GM12891 (cell line): ENCODE results near the gene RIOX2.
A peak's percentile ranks its signal among the peaks of the same experiment; 100 is the strongest.

Source experiments
- DNase-seq: peaks from one replicate; pipeline ENCODE4 v3.0.0; 2011; ENCODE audit warnings: low spot score; ENCODE audit not compliant: insufficient read length
- FAIRE-seq: peaks from 2 replicates; lab custom pipeline; 2011; peaks lifted over from hg19 to GRCh38; lab: Jason Lieb, UNC
- PAX5 ChIP-seq: IDR thresholded peaks from 2 replicates; pipeline ENCODE4 v1.6.1; 2011; ENCODE audit warnings: low read length, moderate library complexity, mild to moderate bottlenecking; ENCODE audit not compliant: insufficient read depth, severe bottlenecking
- POLR2A ChIP-seq: IDR thresholded peaks from 2 replicates; pipeline ENCODE4 v1.6.1; 2011; ENCODE audit warnings: low read depth, low read length, control low read depth
- POLR2AphosphoS5 ChIP-seq: IDR thresholded peaks from 2 replicates; pipeline ENCODE4 v1.6.1; 2011; ENCODE audit warnings: low read depth, low read length, control low read depth
- POU2F2 ChIP-seq: IDR thresholded peaks from 2 replicates; pipeline ENCODE4 v1.6.1; 2011; ENCODE audit warnings: low read depth, mild to moderate bottlenecking, control low read depth, low read length, moderate library complexity
- SPI1 ChIP-seq: IDR thresholded peaks from 2 replicates; pipeline ENCODE4 v1.6.1; 2011; ENCODE audit warnings: low read depth, low read length, control low read depth
- TAF1 ChIP-seq: IDR thresholded peaks from 2 replicates; pipeline ENCODE4 v1.6.1; 2011; ENCODE audit warnings: low read depth, low read length, control low read depth

The RIOX2 gene

GRCh38 chr3:97957617-97958311 is 14.5 kb downstream of the RIOX2 start:
- TF ChIP-seq SPI1 (no peak), POLR2AphosphoS5 (no peak), PAX5 (no peak), POLR2A (no peak), TAF1 (no peak), POU2F2 (no peak)
- FAIRE-seq (no peak), DNase-seq (no peak)

- no peak for TF ChIP-seq SPI1
- no peak for TF ChIP-seq POLR2AphosphoS5
- TF ChIP-seq POLR2A = no peak
- no peak for TF ChIP-seq TAF1
- no peak for TF ChIP-seq POU2F2
- no peak for TF ChIP-seq PAX5
- FAIRE-seq (peak; percentile 26), DNase-seq (no peak)
Observed at GRCh38 chr3:97956051-97956450, 16.2 kb downstream of the RIOX2 start.

GRCh38 chr3:97954228-97954827 is 17.9 kb downstream of the RIOX2 start:
- FAIRE-seq (peak; percentile 13), DNase-seq (no peak)
- TF ChIP-seq POLR2A = no peak
- TF ChIP-seq SPI1 = peak; percentile 84

DNA sequence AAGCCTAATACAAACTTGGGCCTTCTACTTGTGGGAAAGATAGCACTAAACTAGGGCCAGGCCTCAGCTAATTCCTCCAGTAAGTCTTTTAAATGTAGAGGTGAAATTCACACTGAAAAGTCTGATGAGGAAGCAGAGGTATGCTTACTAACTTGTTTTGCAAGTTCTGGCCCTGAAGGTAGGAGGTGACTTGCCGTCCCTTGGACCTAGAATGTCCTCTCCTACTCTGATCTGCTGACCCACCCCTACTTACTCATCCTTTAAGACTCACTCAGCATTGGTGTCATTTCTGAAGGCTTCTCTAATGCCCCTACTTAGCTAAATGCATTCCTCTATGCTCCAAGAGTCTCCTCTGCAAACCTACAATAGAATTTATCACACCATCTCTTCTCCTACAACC is 19.4 kb downstream of the RIOX2 start:
- DNase-seq (no peak), FAIRE-seq (no peak)
- no peak for TF ChIP-seq POLR2AphosphoS5
- TF ChIP-seq POLR2A = no peak
- no peak for TF ChIP-seq SPI1
- TF ChIP-seq POU2F2 = no peak
- no peak for TF ChIP-seq PAX5
- no peak for TF ChIP-seq TAF1

DNA sequence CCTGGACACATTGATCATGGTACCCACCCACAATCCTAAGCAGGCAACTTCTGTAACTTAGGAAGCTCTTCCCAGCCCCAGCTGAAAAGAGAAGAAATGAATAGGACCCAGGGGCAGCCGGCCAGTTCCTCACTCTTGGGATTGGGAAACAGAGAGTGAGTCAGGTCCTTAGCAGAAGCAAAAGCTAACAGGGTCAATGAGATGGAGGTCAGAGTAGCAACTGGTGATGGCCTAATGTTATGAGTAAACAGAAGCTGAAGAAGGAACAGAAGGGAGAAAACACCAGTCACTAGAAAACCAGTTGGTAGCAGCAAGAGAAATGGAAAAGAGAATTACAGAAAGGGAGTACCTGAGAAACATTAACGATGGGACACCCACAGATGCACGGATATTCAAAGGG is 20.0 kb downstream of the RIOX2 start:
- no peak for DNase-seq
- TF ChIP-seq TAF1 = no peak
- TF ChIP-seq POU2F2 = no peak
- TF ChIP-seq POLR2A = no peak
- TF ChIP-seq PAX5 = no peak
- no peak for TF ChIP-seq POLR2AphosphoS5
- TF ChIP-seq SPI1 = no peak
- FAIRE-seq = no peak

- no peak for TF ChIP-seq PAX5
- TF ChIP-seq SPI1 = no peak
- TF ChIP-seq POU2F2 = no peak
- no peak for TF ChIP-seq POLR2A
- TF ChIP-seq POLR2AphosphoS5 = no peak
- no peak for TF ChIP-seq TAF1
- FAIRE-seq = no peak
- no peak for DNase-seq
Observed at GRCh38 chr3:97950360-97950759, 21.9 kb downstream of the RIOX2 start.

- DNase-seq (no peak), FAIRE-seq (no peak)
- no peak for TF ChIP-seq TAF1
- TF ChIP-seq POLR2A = no peak
- no peak for TF ChIP-seq SPI1
- TF ChIP-seq PAX5 = no peak
- no peak for TF ChIP-seq POLR2AphosphoS5
- no peak for TF ChIP-seq POU2F2
Observed at GRCh38 chr3:97949743-97950142, 22.5 kb downstream of the RIOX2 start.

DNA sequence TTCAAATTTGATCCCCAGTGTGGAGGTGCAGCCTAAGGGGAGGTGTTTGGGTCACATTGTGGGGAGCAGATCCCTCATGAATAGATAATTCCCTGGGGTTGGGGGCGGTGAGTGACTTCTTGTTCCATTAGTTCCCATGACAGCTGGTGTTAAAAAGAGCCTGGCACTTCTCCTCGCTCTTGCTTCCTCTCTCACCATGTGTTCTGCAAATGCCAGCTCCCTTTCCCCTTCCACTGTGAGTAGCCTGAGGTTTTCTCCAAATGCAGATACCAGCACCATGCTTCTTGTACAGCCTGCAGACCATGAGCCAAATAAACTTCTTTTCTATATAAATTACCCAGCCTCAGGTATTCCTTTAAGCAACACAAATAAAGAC is 23.1 kb downstream of the RIOX2 start:
- TF ChIP-seq POU2F2 = no peak
- no peak for TF ChIP-seq PAX5
- no peak for TF ChIP-seq TAF1
- TF ChIP-seq SPI1 = no peak
- TF ChIP-seq POLR2AphosphoS5 = no peak
- no peak for TF ChIP-seq POLR2A
- DNase-seq = no peak
- FAIRE-seq = no peak

GRCh38 chr3:97948351-97949109 is 23.7 kb downstream of the RIOX2 start:
- DNase-seq = no peak
- FAIRE-seq = no peak
- TF ChIP-seq TAF1 (no peak), POU2F2 (no peak), PAX5 (no peak), POLR2AphosphoS5 (no peak), SPI1 (no peak), POLR2A (no peak)

DNA sequence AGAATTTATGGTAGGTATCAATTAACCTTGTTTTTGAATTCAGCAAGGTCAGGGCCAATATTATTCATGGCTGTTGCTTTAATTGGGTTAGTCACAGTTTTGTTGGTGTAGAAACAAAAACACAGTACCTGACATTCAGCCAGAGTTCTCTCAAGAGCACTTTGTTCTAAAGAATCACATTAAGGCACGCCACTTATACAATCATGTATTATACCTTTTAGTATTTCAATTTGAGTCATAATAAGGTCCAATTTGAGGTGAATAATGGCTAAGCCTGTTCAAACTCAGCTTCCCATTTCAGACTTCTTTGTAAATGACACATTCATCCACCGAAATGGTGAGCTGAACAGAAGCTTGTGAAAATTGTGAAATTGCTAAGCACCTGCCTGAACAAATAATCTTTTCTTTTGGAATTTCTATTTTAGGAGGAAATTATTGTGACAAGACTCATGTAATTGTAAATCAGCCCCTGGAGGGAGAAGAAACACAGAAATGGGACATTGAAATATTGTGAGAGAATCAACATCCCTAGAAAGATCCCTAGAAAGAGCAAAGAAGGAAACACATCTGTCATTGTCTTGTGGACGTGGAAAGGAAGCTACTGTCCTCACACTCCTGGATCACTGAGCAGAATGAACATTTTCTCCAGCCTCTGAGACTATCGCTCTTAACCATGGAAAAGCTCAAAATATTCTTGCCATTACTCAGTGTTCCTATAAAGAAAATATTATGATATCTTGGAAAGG is 29.3 kb downstream of the RIOX2 start:
- TF ChIP-seq TAF1 (no peak), SPI1 (no peak)
- DNase-seq (no peak), FAIRE-seq (no peak)
